Activated B cell treated with CpG ODN at 0.5 μM for 24 hours (primary cell): ENCODE measurements around the gene RFTN2. TPM values are rescaled to one million over a fixed set of nuclear protein-coding genes. Genes with fewer than 3 reads are reported as not detected.

Source experiments
- ATAC-seq: fragments of 200-7000 bp; cut with Tn5 transposase; one replicate; pipeline ENCODE4 v1.10.0; 2021; ENCODE audit warnings: low read depth, mild to moderate bottlenecking, moderate library complexity
- CTCF ChIA-PET: fragments of 350-600 bp; sonication (Branson Sonifier 250); formaldehyde crosslinking; loops from one replicate; lab custom pipeline; 2021; ENCODE audit warnings: antibody characterized with exemption; lab: Charles Lee
- POLR2A ChIA-PET: fragments of 350-600 bp; sonication (Branson Sonifier 250); formaldehyde crosslinking; loops from one replicate; lab custom pipeline; 2021; ENCODE audit warnings: antibody characterized with exemption; lab: Charles Lee
- DNase-seq: peaks from one replicate; pipeline ENCODE4 v3.0.0; 2022
- H3K27ac Mint-ChIP-seq: one replicate; pipeline ENCODE4 v1.8.0; 2020; ENCODE audit warnings: mixed read lengths
- H3K27me3 Mint-ChIP-seq: one replicate; pipeline ENCODE4 v1.8.0; 2021; ENCODE audit warnings: mixed read lengths
- H3K36me3 Mint-ChIP-seq: one replicate; pipeline ENCODE4 v1.8.0; 2021; ENCODE audit warnings: low read depth, mixed read lengths
- H3K4me1 Mint-ChIP-seq: one replicate; pipeline ENCODE4 v1.8.0; 2021; ENCODE audit warnings: mixed read lengths
- H3K4me3 Mint-ChIP-seq: one replicate; pipeline ENCODE4 v1.8.0; 2020; ENCODE audit warnings: mild to moderate bottlenecking, mixed read lengths
- H3K9me3 Mint-ChIP-seq: one replicate; pipeline ENCODE4 v1.8.0; 2020; ENCODE audit warnings: mixed read lengths
- intact Hi-C: fragments of 100-400 bp; cut with micrococcal nuclease; formaldehyde crosslinking; loops from one replicate; pipeline ENCODE4 v1.15.1; 2024
- total RNA-seq: library from RNA; stranded (reverse); gene quantifications from 2 replicates; pipeline ENCODE4 v1.2.3, GENCODE V29; 2022
- TF ChIP-seq, protein P1 (sequence below): fragments of 200-600 bp; IDR thresholded peaks from one replicate; pipeline ENCODE4 v1.8.0; 2022; ENCODE audit warnings: antibody characterized with exemption, mild to moderate bottlenecking

Gene RFTN2
- total RNA-seq, 1 donor from 2014 or later, result not detected

DNA sequence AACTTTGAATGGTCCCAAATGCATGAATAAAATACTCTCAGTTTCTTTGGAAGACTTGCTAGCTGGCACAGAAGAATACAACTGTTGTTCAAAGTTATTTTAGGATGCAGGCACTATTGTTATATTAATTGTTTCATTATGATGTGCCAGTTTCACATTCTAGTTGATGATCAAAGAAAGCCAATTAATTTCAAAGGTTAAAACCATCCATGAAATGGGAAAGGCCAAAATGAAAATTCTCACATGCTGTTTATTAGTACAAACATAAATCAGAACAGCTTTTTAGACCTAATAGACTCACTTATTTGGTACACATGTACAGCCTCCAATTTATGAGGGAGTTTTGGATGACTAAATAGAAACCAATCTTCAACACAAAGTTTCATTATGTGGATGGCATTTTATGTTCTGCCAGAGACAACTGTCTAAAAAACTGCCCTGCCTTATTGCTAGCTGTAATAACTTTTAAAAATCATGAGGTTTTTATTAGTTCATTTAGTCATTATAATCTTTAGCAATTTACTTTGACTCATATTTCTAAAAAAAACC lies 42.2 kb downstream of the RFTN2 start:
- intact Hi-C loops, result no loop called here
- TF ChIP-seq, protein P1, sequence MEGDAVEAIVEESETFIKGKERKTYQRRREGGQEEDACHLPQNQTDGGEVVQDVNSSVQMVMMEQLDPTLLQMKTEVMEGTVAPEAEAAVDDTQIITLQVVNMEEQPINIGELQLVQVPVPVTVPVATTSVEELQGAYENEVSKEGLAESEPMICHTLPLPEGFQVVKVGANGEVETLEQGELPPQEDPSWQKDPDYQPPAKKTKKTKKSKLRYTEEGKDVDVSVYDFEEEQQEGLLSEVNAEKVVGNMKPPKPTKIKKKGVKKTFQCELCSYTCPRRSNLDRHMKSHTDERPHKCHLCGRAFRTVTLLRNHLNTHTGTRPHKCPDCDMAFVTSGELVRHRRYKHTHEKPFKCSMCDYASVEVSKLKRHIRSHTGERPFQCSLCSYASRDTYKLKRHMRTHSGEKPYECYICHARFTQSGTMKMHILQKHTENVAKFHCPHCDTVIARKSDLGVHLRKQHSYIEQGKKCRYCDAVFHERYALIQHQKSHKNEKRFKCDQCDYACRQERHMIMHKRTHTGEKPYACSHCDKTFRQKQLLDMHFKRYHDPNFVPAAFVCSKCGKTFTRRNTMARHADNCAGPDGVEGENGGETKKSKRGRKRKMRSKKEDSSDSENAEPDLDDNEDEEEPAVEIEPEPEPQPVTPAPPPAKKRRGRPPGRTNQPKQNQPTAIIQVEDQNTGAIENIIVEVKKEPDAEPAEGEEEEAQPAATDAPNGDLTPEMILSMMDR, result no peak
- CTCF ChIA-PET, result no interaction called here

DNA sequence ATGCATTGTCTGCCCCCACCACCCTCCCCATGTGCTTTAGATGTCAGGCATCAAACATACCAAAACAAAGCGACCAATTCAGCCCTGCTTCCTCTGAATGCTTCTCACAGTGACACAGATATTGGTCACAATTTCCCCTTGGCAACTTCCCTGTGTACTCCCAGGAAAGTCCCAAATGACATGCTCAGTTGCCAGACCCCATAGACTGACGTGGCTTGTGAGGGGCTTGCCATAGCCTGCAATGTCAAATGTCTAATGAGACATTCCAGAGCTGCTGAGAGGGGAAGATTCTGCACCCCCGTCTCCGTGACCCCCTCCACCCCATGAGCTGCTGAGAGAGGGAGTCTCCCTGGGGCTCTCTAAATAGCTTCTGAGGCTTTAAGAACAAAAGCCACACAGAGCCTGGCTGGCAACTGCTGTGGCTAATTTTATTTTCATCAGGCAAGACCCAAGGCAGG lies 47.3 kb downstream of the RFTN2 start:
- no peaks in the 10 kb centered on the region for H3K36me3 Mint-ChIP-seq
- ChIA-PET POLR2A (no interaction called here), CTCF (no interaction called here)
- no peaks in the 10 kb centered on the region for H3K27me3 Mint-ChIP-seq
- H3K4me3 Mint-ChIP-seq, result no peak overlapping the region
- no peaks in the 10 kb centered on the region for H3K4me1 Mint-ChIP-seq
- no peak for ATAC-seq
- TF ChIP-seq, protein P1, result no peak
- no peak overlapping the region for H3K27ac Mint-ChIP-seq
- DNase-seq, result no peak
- peaks cover 5% of the 10 kb centered on the region for H3K9me3 Mint-ChIP-seq
- intact Hi-C loops, result no loop called here

More for the DNA sequence above, 42.2 kb downstream of the RFTN2 start:
- Mint-ChIP-seq H3K27ac (no peak overlapping the region), H3K9me3 (peaks cover 9% of the 10 kb centered on the region), H3K4me3 (no peak overlapping the region), H3K4me1 (no peaks in the 10 kb centered on the region), H3K27me3 (no peaks in the 10 kb centered on the region), H3K36me3 (no peaks in the 10 kb centered on the region)
- ATAC-seq (no peak), DNase-seq (no peak)
- POLR2A ChIA-PET, result no interaction called here

DNA sequence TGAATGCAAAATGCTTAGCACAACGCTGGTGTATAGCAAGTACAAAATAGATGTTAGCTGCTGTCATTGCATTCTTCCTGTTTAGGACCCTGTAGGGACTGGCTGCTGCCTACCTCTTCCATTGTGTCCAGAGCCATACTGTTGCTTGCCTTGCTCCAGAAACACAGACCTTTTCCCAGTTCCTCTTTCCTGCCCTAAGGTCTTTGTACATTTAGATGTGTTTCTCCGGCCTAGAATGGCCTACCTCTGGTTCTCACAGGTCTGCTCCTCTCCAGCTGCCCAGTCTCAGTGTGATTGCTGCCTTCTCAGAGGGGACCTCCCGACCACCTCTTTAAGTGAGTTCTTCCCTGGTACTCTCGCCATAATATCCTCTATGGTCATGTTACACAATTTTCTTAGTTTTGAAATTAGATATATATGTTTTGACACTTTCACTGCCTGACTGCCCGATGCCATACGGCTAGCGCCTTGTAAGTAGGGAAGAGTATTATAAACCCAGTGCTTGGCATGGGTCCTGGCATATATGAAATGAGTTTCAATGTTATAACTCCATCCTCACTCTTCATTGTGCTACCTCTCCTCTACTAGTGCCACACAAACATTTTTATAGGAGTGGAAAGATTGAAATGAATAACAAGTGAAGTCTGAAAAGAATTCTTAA lies 48.3 kb downstream of the RFTN2 start:
- no peak for ATAC-seq
- Mint-ChIP-seq H3K36me3 (no peaks in the 10 kb centered on the region), H3K27me3 (no peaks in the 10 kb centered on the region), H3K9me3 (no peaks in the 10 kb centered on the region), H3K27ac (no peak overlapping the region), H3K4me3 (no peak overlapping the region), H3K4me1 (no peaks in the 10 kb centered on the region)
- intact Hi-C loops, result no loop called here
- ChIA-PET CTCF (no interaction called here), POLR2A (no interaction called here)
- DNase-seq, result no peak
- TF ChIP-seq, protein P1, result no peak

DNA sequence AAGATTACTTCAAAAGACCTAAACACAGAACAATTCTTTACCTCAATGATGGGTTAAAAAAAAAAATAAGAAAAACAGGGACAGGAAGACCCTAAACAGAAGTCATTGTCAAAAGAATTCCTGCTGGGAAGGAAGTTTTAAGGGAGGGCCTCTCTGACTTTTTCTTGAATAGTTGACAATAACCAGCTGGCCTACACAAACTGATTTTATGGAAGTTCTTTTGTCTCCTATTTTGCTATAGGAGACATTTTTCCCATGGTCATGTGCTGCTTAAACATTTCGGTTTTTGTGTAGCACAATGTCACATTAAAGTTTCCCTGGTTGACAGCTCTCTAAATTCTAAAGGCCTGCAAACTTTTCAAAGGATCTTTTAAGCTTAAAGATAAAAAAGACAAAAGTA lies 55.3 kb downstream of the RFTN2 start:
- no peaks in the 10 kb centered on the region for H3K36me3 Mint-ChIP-seq
- TF ChIP-seq, protein P1, result no peak
- DNase-seq, result no peak
- ChIA-PET CTCF (no interaction called here), POLR2A (no interaction called here)
- H3K9me3 Mint-ChIP-seq, result no peaks in the 10 kb centered on the region
- H3K4me1 Mint-ChIP-seq, result peaks cover under 1% of the 10 kb centered on the region
- H3K27ac Mint-ChIP-seq, result no peak overlapping the region
- intact Hi-C loops, result no loop called here
- ATAC-seq, result no peak
- H3K4me3 Mint-ChIP-seq, result no peak overlapping the region
- H3K27me3 Mint-ChIP-seq, result no peaks in the 10 kb centered on the region

DNA sequence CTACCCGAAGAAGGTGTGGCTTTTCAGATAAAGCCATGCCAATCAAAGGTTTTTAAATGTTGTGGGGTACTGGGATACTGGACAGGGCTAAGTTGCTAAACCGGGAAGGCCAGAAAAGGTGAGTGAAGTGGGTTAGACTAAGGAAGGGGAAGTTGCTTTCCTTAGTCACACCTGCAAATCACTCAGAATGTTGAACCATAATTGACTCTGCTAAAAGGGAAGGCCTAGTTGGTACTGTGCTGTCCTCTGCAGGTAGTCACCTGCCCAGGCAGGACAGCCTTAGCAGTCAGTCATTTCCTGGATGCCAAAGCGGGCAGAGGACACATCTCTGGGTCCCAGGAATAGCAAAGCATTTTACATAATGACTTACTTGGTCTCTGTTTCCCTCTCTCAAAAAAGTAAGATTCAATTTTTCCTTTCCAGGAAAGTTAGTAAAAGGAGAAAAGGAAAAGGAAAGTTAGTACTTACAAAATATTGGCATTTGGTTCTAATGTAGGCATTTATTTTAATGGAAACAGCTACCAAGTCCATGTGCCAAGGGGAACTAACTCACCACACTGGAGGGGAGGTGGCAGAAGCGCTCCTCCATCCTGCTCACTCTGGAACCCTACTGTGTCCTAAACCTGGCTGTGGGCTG lies 60.3 kb downstream of the RFTN2 start:
- ChIA-PET CTCF (no interaction called here), POLR2A (no interaction called here)
- no peaks in the 10 kb centered on the region for H3K9me3 Mint-ChIP-seq
- intact Hi-C loops, result no loop called here
- DNase-seq (no peak), ATAC-seq (no peak)
- peaks cover 11% of the 10 kb centered on the region for H3K27me3 Mint-ChIP-seq
- no peaks in the 10 kb centered on the region for H3K36me3 Mint-ChIP-seq
- H3K27ac Mint-ChIP-seq, result no peak overlapping the region
- H3K4me1 Mint-ChIP-seq, result peaks cover 4% of the 10 kb centered on the region
- TF ChIP-seq, protein P1, result no peak
- H3K4me3 Mint-ChIP-seq, result no peak overlapping the region
